Measurements from ENCODE around the gene C1QB.

- TF ChIP-seq CTCF (IDR thresholded peaks at IDR 0.05) (no peak), POLR2A (IDR thresholded peaks at IDR 0.05) (no peak)
Observed at GRCh38 chr1:22661880-22662279, 8.8 kb downstream of the C1QB start.

Data from esophagus squamous epithelium (tissue), 4 donors.